ENCODE data around the gene RIT1.

RIT1 gene

GRCh38 chr1:155909894-155910293 is 1.3 kb downstream of the RIT1 start:
- peaks cover 7% of the 10 kb centered on the region for H3K79me2 ChIP-seq (ENCODE audit: low read length)
- no peaks in the 10 kb centered on the region for H3K9me3 ChIP-seq (ENCODE audit: insufficient read depth, low read length)
- H2AFZ ChIP-seq (ENCODE audit: low read depth, low read length), result no peak overlapping the region
- TF ChIP-seq EZH2phosphoT487 (IDR thresholded peaks at IDR 0.05; ENCODE audit: low read depth) (no peak), CTCF (IDR thresholded peaks at IDR 0.05; ENCODE audit: low read depth, low read length) (no peak)
- no peak overlapping the region for H3K27ac ChIP-seq (ENCODE audit: low read length)
- no peaks in the 10 kb centered on the region for H3K27me3 ChIP-seq (ENCODE audit: low read depth, low read length)
- H4K20me1 ChIP-seq (ENCODE audit: insufficient read depth, low read length), result no peaks in the 10 kb centered on the region
- peaks cover 27% of the 10 kb centered on the region for H3K4me1 ChIP-seq (ENCODE audit: low read length)
- H3K4me3 ChIP-seq (ENCODE audit: low read length), result peak overlapping the region; percentile 81; the same call in 1 of the 2 replicates
- peaks cover 40% of the 10 kb centered on the region for H3K36me3 ChIP-seq (replicated peaks; ENCODE audit: low read depth, low read length)
- H3K9ac ChIP-seq (ENCODE audit: low read length), result no peak overlapping the region; the same call in 1 of the 2 replicates
- peak overlapping the region; percentile 75 for H3K4me2 ChIP-seq (ENCODE audit: low read length)

GRCh38 chr1:155904261-155904660 is 6.9 kb downstream of the RIT1 start:
- no peak for TF ChIP-seq EZH2phosphoT487 (IDR thresholded peaks at IDR 0.05; ENCODE audit: low read depth)
- Histone ChIP-seq H3K4me2 (ENCODE audit: low read length) (no peak overlapping the region), H3K9me3 (ENCODE audit: insufficient read depth, low read length) (no peaks in the 10 kb centered on the region), H3K27ac (ENCODE audit: low read length) (no peak overlapping the region), H3K4me3 (ENCODE audit: low read length) (no peak overlapping the region), H3K9ac (ENCODE audit: low read length) (no peak overlapping the region), H3K27me3 (ENCODE audit: low read depth, low read length) (no peaks in the 10 kb centered on the region), H3K36me3 (replicated peaks; ENCODE audit: low read depth, low read length) (peaks cover 38% of the 10 kb centered on the region), H2AFZ (ENCODE audit: low read depth, low read length) (no peak overlapping the region), H3K4me1 (ENCODE audit: low read length) (no peaks in the 10 kb centered on the region), H3K79me2 (ENCODE audit: low read length) (no peaks in the 10 kb centered on the region), H4K20me1 (ENCODE audit: insufficient read depth, low read length) (no peaks in the 10 kb centered on the region)

- Histone ChIP-seq H3K4me3 (ENCODE audit: low read length) (no peak overlapping the region), H3K36me3 (replicated peaks; ENCODE audit: low read depth, low read length) (peaks cover 50% of the 10 kb centered on the region), H3K4me1 (ENCODE audit: low read length) (no peaks in the 10 kb centered on the region), H3K9me3 (ENCODE audit: insufficient read depth, low read length) (no peaks in the 10 kb centered on the region), H3K79me2 (ENCODE audit: low read length) (no peaks in the 10 kb centered on the region), H3K27ac (ENCODE audit: low read length) (no peak overlapping the region), H2AFZ (ENCODE audit: low read depth, low read length) (no peak overlapping the region), H3K9ac (ENCODE audit: low read length) (no peak overlapping the region), H4K20me1 (ENCODE audit: insufficient read depth, low read length) (no peaks in the 10 kb centered on the region), H3K4me2 (ENCODE audit: low read length) (no peak overlapping the region), H3K27me3 (ENCODE audit: low read depth, low read length) (no peaks in the 10 kb centered on the region)
- TF ChIP-seq EZH2phosphoT487 (IDR thresholded peaks at IDR 0.05; ENCODE audit: low read depth), result no peak
- no peak for TF ChIP-seq CTCF (IDR thresholded peaks at IDR 0.05; ENCODE audit: low read depth, low read length)
These were observed 11.0 kb downstream of the RIT1 start for GRCh38 chr1:155900161-155900560.

GRCh38 chr1:155899683-155900082 is 11.5 kb downstream of the RIT1 start:
- no peaks in the 10 kb centered on the region for H3K4me1 ChIP-seq (ENCODE audit: low read length)
- H3K9ac ChIP-seq (ENCODE audit: low read length), result no peak overlapping the region
- no peak overlapping the region for H3K4me2 ChIP-seq (ENCODE audit: low read length)
- TF ChIP-seq EZH2phosphoT487 (IDR thresholded peaks at IDR 0.05; ENCODE audit: low read depth) (no peak), CTCF (IDR thresholded peaks at IDR 0.05; ENCODE audit: low read depth, low read length) (no peak)
- H4K20me1 ChIP-seq (ENCODE audit: insufficient read depth, low read length), result no peaks in the 10 kb centered on the region
- no peaks in the 10 kb centered on the region for H3K79me2 ChIP-seq (ENCODE audit: low read length)
- H3K27me3 ChIP-seq (ENCODE audit: low read depth, low read length), result no peaks in the 10 kb centered on the region
- H3K27ac ChIP-seq (ENCODE audit: low read length), result no peak overlapping the region
- no peak overlapping the region for H3K4me3 ChIP-seq (ENCODE audit: low read length)
- H3K9me3 ChIP-seq (ENCODE audit: insufficient read depth, low read length), result no peaks in the 10 kb centered on the region
- H2AFZ ChIP-seq (ENCODE audit: low read depth, low read length), result no peak overlapping the region
- H3K36me3 ChIP-seq (replicated peaks; ENCODE audit: low read depth, low read length), result peaks cover 46% of the 10 kb centered on the region

GRCh38 chr1:155898888-155899287 is 12.3 kb downstream of the RIT1 start:
- H3K27ac ChIP-seq (ENCODE audit: low read length), result no peak overlapping the region
- H3K9me3 ChIP-seq (ENCODE audit: insufficient read depth, low read length), result no peaks in the 10 kb centered on the region
- H3K27me3 ChIP-seq (ENCODE audit: low read depth, low read length), result no peaks in the 10 kb centered on the region
- no peak overlapping the region for H3K4me2 ChIP-seq (ENCODE audit: low read length)
- H3K4me1 ChIP-seq (ENCODE audit: low read length), result no peaks in the 10 kb centered on the region
- no peaks in the 10 kb centered on the region for H3K79me2 ChIP-seq (ENCODE audit: low read length)
- no peak for TF ChIP-seq EZH2phosphoT487 (IDR thresholded peaks at IDR 0.05; ENCODE audit: low read depth)
- TF ChIP-seq CTCF (IDR thresholded peaks at IDR 0.05; ENCODE audit: low read depth, low read length), result no peak
- no peak overlapping the region for H3K4me3 ChIP-seq (ENCODE audit: low read length)
- H4K20me1 ChIP-seq (ENCODE audit: insufficient read depth, low read length), result no peaks in the 10 kb centered on the region
- H3K9ac ChIP-seq (ENCODE audit: low read length), result no peak overlapping the region
- peaks cover 38% of the 10 kb centered on the region for H3K36me3 ChIP-seq (replicated peaks; ENCODE audit: low read depth, low read length)
- H2AFZ ChIP-seq (ENCODE audit: low read depth, low read length), result no peak overlapping the region
